ENCODE results near the gene RAD50.
"Not testable (repeated sequence)": the region's sequence is repeated elsewhere in the genome, so short reads cannot be mapped to it uniquely, and the experiment has no call there.

Gene RAD50

GRCh38 chr5:132540764-132541163 is 16.0 kb upstream of the RAD50 start:
- DNase-seq (ENCODE audit: low read depth): no peak
- in situ Hi-C loops (cut with HindIII; ENCODE audit: low sequenced_read_pairs): no loop called here
- H3K4me3 ChIP-seq (ENCODE audit: low read depth, low read length): no peak overlapping the region
- no peak for TF ChIP-seq CTCF (IDR thresholded peaks at IDR 0.05; ENCODE audit: low read depth, low read length, missing control alignments)

DNA sequence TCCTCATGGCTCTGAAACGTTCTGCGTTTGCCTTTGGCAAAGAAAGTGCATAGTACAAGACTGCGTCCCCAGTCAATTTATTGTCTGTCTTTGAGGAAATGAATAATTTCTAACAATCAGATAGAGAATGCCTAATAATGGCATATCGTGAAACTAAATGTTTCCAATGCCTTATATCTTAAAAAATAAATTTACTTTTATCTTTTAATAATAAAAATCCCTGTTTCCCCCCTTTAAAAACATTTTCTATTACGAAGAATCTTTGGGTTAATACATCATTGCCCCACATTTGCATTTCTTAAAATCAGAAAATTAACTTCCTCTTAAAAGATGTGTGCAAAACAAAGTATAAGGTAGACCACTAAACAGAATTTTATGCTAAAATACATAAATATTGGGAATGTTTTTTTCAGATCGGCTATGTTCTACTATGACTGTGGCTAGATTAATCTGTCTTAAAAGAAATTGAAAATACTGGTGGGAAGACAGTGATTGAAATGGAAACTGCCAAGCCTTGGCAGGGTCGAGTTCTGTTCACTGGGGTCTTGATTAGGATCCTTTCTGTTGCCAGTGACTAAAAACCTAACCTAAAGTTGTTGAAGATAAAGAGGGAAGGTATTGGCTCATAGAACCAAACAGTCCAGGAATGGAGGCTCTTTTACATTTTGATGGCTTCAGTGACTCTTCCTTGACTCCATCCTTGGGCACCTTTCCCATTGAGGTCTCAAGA is 13.1 kb upstream of the RAD50 start, which contains the start of gene IL5:
Gene IL5, minus strand, starts transcription at position 51 of the 730 bp plus-strand sequence. Its CDS starts 44 bp downstream, at position 7.
- no peak within 1 kb of the TSS for H3K4me3 ChIP-seq (ENCODE audit: low read depth, low read length)
- no peak for TF ChIP-seq CTCF (IDR thresholded peaks at IDR 0.05; ENCODE audit: low read depth, low read length, missing control alignments)
- in situ Hi-C loops (cut with HindIII; ENCODE audit: low sequenced_read_pairs): no loop called here
- DNase-seq (ENCODE audit: low read depth): no peak

GRCh38 chr5:132546108-132546507 is 10.7 kb upstream of the RAD50 start:
- no peak for DNase-seq (ENCODE audit: low read depth)
- H3K4me3 ChIP-seq (ENCODE audit: low read depth, low read length): no peak overlapping the region
- in situ Hi-C loops (cut with HindIII; ENCODE audit: low sequenced_read_pairs): no loop called here
- TF ChIP-seq CTCF (IDR thresholded peaks at IDR 0.05; ENCODE audit: low read depth, low read length, missing control alignments): no peak

DNA sequence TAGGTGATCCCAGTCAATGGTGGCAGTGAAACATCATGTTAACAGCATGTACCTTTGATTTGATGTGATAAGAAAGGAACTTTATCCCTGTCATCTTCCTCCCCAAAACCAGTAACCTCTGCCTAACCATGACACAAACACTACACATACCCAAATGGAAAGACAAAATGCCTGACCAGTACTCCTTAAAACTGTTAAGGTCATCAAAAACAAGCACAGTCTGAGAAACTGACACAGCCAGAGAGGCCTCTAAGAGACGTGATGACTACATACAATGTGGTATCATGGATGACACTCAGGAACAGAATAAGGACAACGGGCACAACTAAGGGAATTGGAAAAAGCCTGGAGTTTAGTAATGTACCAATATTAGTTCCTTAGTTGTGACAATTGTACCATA is 9.5 kb upstream of the RAD50 start:
- no peak overlapping the region for H3K4me3 ChIP-seq (ENCODE audit: low read depth, low read length)
- no peak for DNase-seq (ENCODE audit: low read depth)
- in situ Hi-C loops (cut with HindIII; ENCODE audit: low sequenced_read_pairs): no loop called here
- no peak for TF ChIP-seq CTCF (IDR thresholded peaks at IDR 0.05; ENCODE audit: low read depth, low read length, missing control alignments)

GRCh38 chr5:132548834-132549233 is 7.9 kb upstream of the RAD50 start:
- H3K4me3 ChIP-seq (ENCODE audit: low read depth, low read length); in situ Hi-C loops (cut with HindIII; ENCODE audit: low sequenced_read_pairs); DNase-seq (ENCODE audit: low read depth): not testable (repeated sequence)

DNA sequence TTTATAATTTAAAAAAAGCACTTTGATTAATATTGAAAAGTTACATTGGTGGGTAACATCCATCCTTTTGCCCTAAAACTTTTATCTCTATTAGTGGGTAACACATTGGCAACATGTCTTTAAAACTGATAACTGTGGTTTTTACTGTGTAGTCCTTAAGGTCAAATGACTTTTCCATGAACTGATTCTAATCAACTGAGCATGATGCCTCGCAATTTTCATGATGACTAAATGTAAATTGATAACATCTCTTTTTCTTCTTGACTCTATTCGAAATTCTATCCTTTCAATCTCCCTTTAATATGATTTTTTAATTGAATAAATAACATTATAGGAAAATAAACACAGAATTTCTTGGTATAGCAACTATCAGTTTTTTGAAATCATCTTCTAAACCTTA is 7.2 kb upstream of the RAD50 start:
- in situ Hi-C loops (cut with HindIII; ENCODE audit: low sequenced_read_pairs): no loop called here
- TF ChIP-seq CTCF (IDR thresholded peaks at IDR 0.05; ENCODE audit: low read depth, low read length, missing control alignments): no peak

DNA sequence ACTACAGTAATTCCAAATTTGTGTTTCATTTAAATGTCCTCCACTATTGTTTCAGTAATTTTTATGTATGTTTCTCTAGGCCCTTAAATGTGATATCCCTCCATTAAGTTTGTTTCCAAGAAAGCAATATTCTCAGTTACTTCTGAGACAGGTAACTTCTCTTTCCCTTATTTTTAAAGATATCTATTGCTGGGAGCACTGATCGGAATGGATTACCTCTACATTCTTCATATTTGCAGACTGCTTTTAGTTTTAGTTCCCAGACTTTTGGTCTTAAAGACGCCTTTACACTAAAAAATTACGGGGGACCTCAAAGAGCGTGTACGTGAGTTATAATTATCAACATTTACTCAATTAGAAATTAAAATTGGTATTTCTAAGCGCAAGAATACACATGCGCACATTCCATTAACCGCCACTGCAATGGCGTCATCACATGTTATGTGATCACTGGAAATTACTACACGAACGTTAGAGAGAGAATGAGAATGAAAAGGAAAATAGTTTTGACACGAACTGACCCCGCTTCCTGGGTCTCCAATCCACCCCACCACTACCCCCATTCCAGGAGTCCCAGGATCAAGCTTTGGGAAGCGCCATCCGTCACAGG is 519 bp upstream of the RAD50 start:
- in situ Hi-C loops (cut with HindIII; ENCODE audit: low sequenced_read_pairs): no loop called here
- no peak for DNase-seq (ENCODE audit: low read depth)
- H3K4me3 ChIP-seq (ENCODE audit: low read depth, low read length): peak overlapping the region; percentile 80
- TF ChIP-seq CTCF (IDR thresholded peaks at IDR 0.05; ENCODE audit: low read depth, low read length, missing control alignments): no peak

More for the DNA sequence above, 7.2 kb upstream of the RAD50 start:
- no peak overlapping the region for H3K4me3 ChIP-seq (ENCODE audit: low read depth, low read length)
- DNase-seq (ENCODE audit: low read depth): no peak

All from astrocyte of the cerebellum (primary cell).